Dermis blood vessel endothelial cell (primary cell): ENCODE results near the gene DGCR8. TPM values are rescaled to one million over a fixed set of nuclear protein-coding genes. Genes with fewer than 3 reads are reported as not detected.

Source experiments
- DNase-seq: peaks from one replicate; pipeline ENCODE4 v3.0.0; 2010
- total RNA-seq: library from RNA; depleted of rRNA; stranded (reverse); fragments of >200 nt; gene quantifications from 2 replicates; pipeline ENCODE4 v1.2.3, GENCODE V29; 2014

The DGCR8 gene
- total RNA-seq, 1 donor from 2014 or later: 30.3 TPM

DNA sequence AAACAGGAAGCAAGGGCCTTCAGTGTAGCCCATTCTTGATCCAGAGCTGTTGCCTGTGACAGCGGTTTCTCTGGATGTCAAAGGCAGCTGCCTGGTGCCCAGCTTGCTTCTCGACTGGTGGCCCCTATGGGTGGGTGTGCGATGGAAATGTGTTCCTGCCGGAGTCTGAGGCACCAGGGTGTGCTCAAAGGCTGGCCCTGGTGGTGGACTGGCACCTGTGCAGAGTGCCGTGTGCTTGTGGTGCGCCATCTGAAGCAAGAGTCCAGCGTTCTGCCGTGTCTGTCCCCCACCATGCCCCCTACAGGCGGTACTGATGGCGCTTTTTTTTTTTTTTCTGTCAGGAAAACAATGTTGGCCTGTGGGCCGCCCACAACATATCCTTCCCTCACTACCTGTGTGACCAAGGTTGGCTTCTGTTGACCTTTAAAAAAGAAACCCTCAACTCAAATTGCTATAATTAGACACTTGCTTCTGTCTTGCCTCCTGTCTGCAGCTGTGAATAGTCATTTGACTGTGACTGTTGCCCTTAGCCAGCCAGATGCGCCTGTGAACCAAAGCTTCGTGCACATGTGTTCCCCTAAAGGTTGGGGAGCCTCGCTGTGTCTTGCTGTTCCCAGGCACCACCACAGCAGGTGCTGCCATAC is 31.1 kb downstream of the DGCR8 start:
- DNase-seq: peak; percentile 64

DNA sequence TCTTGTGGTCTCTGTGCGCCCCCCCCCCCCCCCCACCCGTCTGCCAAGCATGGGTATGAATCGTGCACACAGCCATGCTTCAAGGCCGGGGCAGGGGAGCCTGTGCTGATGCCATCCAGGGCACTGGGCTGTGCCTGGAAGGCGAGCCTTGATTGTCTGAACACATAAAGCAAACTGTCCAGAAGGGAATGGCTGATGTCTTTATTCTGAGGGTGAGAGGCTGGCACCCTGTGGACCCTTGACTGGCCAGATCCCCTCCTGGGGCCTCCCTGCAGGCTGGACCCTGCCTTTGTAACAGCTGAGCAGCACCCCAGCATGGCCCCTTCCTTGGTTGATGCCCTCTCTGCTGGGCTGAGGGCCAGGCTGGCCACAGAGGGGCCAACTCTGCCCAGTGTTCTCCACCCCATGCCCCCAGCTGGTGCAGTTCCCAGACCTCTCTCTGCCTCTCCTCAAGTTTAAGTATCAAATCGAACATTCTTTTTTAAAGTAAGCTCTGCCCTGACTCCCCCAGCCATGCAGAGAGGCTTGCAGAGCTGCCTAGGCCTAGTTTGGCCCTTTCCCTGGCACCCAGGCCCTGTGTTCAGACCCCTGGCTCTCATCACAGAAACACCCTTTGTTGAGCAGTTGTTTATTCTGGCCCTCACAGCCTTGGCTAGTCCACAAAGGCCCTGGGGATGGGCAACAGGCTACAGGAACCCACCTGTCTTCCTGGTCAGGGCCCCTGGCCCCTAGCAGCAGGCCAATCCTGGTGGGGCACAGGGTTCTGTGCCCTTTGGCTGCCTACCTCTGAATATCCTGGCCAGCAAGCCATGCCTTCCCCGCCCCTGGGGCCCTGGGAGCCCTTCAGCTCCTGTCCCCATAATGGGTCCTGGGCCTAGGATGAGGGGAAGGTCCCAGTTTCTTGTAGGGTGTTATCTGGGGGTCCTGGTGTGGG is 31.9 kb downstream of the DGCR8 start:
- DNase-seq: no peak

DNA sequence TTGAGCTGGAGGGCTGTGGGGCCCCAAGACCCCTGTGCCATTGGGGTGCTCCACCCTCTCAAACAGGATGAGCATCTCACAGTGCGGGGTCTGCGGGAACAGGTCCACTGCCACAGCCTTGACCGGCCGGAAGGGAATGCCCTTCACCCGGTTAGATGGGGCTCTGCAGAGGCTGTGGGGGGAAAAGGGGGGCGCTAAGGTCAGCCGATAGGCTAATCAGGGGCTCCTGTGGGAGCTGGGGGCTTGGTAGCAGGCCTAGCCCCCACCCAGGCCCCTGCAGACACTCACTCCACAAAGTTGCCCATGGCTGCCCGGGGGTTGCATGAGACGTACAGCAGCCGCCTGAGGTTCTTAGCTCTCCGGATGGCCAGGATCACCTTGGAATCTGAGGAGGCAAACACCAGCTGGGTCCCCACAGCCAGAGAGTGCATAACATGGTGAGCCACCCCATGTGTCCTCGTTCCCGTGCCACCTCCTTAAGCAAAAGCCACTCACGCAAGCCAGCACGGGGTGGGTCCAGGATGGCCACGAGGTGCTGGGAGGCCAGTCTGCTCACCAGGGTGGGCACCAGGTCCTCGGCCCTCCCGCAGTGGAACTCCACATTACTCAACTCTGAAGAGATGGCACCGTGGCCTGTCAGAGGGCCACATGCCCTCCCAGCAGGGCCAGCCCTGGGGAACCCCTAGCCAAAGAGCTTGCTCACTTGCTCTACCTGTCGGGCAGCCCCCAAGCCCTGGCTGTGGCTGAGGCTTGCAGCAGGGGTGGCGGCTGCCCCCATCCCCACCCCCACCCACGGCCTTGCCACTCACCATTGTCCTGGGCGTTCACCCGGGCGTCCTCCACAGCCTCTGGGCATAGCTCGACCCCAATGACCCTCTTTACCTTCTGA is 32.8 kb downstream of the DGCR8 start:
- DNase-seq: no peak

DNA sequence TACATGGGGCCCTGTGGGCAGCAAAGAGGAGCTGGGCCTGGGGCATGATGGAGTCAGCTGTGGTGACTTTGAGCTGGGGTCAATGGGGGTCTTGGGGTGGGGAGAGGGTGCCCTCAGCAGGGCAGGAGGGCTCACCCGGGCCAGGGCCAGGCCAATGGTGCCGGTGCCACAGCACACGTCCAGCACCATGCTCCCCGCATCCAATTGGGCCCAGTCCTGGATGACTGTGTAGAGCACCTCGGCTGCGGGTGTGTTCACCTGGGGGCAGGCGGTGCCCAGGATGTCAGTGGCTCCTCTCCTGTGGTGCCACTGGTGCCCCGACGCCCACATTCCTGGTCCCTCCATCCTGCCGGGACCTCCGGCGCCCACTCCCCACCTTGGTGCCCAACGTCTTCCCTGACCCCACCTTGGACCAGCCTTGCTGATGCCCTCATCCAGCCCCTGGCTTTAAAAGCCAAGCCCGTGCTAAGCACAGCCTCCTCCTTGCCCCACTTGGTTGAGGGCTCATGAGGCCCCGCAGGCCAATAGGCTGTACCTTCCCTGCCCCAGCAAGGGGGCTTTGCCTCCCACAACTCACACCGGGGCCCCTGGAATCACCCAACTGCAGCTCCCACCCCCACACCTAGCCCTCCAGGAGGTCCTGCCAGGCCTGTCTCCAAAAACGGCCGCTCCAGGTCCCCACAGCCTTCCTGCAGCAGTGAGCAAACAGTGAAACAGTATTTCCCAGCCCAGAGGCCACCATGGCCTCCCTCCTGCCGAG is 33.7 kb downstream of the DGCR8 start:
- no peak for DNase-seq

DNA sequence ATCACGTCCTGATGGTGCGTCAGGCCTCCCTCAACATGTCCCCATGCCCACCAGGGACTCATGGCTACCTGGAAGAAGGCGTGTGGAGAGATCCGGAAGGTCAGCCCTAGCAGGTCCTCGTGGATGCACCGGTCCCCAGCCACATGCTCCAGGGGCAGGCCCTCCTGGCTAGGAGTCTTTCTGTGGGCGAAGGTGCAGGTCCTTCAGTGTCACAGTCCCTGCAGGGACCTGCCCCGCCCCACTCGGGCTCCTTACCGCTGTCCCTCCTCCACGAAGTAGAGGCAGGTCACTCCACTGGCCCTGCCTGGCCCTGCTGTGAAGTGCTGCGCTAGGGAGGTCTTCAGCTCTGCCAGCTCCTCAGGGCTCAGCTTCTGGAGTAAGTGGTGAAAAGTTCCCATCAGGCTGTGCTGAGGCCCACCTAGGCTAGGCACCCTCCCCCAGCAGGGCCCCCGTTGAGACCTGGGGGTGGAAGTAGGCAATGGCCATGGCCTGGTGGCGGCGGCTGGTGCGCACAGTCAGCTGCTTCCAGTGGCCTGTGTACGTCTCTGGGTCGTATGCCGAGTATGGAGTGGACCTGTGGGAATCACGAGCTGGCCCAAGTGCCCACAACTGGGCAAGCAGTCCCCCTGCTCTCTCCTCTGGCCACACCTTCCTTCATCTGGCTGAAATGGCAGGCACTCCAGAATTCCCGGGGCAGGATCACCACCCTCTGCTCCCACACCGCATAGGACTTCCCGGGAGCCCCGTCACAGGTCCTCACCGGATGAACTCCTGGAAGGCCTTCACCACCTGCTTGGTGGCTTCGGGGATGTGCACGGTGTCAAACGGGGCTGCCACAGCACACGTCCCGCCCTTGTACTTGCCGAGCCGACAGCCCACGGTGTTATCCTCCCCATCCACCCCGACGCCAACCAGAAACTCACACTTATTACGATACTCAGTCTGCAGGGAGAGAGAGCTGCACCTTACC is 34.8 kb downstream of the DGCR8 start:
- no peak for DNase-seq

DNA sequence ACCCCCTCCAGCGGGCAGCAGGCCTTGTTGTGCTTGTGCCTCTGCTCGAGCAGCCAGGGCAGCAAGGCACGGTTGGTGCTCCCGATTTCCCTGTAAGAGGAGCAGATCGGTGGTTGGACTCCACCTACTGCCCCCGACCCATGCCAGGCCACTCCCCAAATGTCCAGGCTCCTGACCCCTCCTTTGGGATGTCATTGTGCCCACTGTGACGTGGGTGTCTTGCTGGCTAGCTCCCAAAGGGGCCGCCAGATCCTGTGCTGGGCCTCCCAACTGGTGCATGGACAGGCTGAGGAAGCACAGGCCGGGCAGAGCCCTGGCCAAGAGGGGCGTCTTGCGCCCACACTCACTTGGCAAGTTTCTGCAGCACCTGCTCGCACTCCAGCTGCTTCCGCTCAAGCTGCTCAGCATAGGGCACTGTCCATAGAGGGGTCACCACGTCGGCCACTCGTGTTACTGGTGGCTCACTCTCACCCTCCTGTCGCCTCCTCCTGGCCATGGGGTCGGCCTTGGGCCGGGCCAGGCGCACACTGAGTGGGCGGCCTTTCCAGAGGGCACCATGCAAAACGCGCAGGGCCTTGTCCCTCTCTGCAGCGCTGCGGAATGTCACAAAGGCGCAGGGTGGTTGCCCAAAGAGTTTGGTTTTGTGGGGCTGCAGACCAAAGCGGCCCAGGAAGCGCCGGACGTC is 35.8 kb downstream of the DGCR8 start, which contains the start of gene RANBP1:
RANBP1 (plus strand) TSS at position 414 of the 685 bp plus-strand sequence; CDS start at position 495, 81 bp downstream.
- no peak for DNase-seq

DNA sequence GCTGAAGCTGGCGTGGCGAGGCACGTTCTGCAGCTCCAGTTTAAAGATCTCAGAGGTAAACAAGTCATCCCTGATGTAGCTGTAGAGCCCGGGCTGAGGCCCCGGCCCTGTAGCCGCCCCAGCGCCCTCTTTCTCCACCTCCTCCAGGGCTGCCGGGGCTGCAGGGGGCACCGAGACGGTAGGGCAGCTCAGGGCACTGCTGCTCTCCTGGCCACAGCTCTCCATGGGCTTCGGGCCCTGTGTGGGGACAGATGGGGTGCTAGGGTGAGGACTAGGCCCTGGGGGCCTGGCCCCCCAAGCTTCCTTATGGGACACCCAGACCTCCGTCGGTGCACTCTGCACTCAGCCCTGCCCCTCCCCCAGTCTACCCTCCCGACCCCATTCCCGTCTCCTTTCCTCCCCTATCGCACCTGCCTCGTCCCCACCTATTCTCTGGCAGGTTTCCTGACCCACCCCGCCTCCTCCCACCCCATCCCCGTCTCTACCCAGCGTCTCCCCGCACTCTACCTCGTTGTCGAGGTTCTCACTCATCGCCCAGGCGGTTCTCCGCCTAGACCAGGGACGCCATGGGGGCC is 36.4 kb downstream of the DGCR8 start:
- no peak for DNase-seq

DNA sequence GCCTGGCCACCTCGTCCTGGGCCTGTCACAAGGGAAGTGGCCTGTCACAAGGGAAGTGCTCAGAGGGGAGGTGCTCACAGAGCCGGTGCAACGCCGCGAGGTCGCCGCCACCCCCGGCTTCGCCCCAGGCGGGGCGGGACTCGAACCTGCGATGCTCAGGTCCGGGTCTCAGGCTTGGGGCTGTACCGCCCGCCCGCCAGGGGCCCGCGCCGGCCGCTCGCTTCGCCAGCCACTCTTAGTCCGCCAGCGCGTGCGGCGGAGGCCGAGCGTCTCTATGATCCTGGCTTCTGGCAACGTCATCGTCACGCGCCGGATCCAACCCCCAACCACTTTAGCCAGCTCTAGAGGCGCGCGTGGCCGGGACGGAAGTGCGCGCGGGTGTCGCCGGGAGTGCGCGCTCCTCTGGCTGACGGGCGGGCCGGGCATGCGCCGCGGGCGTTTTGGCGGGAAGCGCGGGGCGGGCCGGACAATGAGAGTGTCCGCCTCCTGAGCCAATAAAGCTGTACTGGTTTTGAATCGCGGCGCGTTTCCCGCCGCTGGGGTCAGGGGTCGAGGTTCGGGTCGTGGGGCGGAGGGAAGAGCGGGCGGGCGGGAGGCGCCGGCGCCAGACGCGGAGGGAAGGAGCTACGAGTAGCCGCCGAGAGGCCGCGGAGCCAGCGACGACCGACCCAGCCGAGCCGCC is 37.1 kb downstream of the DGCR8 start, which contains the start of gene TRMT2A:
TRMT2A (minus strand) TSS at position 276 of the 682 bp plus-strand sequence. CDS start 320 bp downstream, outside the sequence.
- DNase-seq: peak; percentile 100

DNA sequence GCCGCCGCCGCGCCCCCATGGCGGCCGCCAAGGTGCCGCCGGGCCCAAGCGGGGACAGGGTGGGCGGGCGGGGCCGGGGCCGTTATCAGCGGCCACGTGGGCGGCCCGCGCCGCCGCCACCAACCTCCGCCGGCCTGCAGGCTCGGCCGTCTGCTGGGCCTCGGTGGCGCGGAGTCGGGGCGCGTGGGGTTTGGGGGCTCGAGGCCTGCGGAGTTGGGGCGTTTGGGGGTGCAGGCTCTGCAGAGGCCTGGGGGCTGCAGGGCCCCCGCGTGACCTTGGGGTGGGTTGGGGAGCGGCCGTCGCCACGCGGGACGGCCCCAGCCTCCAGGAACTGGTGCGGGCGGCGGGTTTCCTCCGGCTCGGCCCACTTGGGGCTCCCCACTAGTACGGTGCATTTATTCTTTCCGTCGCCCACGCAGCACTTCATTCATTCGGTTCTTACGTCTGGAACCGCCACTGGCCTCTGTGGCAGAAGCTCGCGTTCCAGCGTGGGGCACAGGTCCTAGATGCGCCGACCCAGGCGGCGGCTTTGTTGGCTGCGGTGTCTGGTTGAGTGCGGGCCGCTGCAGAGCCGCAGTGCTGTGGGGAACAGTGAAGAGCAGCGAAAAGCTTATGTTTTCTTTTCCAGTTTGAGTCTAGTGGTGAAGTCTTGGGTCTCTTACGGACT is 37.7 kb downstream of the DGCR8 start:
- peak; percentile 42 for DNase-seq

DNA sequence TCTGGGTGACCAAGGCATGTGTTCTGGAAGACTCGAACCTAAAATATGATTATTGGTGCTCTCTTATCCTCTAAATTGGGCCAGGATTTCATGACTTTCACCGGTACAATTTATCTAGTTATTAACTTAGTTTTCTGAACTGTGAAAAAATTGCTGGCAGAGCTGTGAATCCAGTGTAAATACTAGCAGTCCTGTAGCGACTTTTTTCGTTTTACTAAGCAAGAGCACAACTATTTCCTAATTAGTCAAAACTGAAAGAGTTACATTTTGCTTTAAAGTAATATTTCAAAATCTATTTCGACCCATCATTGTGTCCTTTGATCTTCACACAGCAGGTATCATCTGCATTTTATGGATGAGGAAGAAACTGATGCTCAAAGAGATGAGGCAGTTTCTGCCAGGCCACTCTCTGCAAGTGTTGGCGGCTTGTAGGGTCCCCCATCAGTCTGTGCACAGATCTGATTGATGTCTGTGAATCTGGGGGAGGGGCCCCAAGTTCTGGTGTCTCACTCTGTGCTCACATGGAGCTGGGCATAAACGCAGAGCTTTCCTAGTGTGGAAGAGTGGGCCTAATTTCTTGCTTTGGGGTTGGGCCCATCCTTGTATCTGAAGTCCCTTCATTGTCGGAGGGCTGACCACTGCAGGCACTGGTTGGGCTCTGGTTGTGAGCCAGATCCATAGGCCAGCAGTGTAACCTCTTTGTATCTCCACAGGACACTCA is 38.4 kb downstream of the DGCR8 start:
- DNase-seq: no peak

DNA sequence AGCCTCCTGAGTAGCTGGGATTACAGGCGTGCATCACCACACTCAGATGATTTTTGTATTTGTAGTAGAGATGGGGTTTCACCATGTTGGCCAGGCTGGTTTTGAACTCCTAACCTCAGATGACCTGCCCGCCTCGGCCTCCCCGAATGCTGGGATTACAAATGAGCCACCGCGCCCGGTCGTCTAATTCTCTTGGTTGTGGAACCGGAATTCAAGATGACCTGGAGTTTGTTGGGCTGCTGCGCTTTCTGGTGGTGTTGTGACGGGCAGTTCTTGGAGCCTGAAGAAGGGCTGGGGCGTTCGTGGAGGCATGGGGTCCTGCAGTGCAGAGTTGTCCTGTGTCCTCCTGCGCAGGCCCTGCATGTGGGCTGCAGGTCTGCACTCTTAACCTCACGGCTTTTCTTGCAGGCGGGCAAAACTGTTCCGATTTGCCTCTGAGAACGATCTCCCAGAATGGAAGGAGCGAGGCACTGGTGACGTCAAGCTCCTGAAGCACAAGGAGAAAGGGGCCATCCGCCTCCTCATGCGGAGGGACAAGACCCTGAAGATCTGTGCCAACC is 41.9 kb downstream of the DGCR8 start:
- DNase-seq: no peak

DNA sequence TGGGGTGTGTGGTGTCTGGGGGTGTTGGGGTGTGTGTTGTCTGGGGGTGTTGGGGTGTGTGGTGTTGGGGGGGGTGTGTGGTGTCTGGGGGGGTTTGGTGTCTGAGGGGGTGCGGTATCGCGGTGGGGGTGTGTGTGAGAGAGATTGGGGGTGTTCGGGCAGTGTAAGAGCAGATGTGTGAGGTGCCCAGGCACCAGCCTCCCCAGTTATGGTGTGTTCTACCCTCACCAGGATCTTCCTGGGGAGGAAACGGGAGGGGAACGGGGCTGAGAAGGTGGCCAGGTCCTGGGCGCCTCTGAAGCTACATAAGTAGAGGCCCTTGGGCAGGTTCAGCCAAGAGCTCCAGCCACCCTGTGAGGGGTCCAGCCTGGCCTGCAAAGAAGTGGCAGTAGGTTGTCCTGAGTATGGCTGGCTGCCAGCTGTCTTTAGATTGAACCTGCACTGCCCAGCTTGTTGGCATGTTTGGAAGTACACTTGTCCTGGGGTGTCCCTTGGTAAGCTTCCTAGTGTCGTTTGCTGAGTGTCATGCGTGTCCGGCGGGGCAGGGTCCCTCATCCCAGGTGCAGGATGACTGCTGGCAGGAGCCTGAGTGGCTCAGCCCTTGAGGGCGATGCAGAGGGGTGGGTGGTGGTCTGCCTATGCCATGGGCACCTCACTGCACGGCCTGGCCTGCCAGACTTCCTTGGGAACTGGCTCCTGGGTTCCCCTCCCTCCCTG is 43.5 kb downstream of the DGCR8 start:
- DNase-seq: no peak

DNA sequence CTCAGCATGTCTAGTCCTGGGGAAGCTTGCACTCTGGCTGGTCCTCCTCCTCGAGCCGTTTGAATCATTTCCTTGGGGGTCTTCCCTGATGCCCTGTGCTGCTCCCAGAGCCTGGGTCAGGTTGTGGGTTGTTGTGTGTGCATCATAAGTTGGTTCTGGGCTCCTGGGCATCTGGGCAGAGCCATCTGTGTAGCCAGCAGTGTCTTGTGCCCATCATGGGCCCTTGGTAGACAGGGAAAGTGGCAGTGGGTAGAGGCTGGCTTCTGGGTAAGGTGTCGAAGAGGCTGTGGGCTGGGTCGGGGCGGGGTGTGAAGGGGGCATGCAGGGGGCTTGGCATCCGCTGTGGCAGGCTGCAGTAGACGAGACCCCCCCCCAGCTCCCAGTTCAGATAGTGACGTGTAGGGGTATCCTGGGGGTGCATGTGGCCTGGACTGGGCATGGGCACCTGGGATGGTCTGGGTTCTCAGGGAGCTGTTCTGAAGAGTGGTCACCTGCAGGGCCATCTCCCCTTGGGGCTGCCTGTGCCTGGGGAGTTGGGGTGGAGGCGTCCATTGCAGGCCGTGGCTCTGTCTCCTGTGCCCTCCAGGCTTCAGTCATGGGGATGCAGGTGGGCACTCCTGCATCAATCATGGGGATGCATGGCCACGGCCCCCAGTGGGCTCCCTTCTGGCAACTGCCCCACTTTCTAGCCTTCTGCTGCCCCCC is 44.2 kb downstream of the DGCR8 start:
- DNase-seq: no peak

DNA sequence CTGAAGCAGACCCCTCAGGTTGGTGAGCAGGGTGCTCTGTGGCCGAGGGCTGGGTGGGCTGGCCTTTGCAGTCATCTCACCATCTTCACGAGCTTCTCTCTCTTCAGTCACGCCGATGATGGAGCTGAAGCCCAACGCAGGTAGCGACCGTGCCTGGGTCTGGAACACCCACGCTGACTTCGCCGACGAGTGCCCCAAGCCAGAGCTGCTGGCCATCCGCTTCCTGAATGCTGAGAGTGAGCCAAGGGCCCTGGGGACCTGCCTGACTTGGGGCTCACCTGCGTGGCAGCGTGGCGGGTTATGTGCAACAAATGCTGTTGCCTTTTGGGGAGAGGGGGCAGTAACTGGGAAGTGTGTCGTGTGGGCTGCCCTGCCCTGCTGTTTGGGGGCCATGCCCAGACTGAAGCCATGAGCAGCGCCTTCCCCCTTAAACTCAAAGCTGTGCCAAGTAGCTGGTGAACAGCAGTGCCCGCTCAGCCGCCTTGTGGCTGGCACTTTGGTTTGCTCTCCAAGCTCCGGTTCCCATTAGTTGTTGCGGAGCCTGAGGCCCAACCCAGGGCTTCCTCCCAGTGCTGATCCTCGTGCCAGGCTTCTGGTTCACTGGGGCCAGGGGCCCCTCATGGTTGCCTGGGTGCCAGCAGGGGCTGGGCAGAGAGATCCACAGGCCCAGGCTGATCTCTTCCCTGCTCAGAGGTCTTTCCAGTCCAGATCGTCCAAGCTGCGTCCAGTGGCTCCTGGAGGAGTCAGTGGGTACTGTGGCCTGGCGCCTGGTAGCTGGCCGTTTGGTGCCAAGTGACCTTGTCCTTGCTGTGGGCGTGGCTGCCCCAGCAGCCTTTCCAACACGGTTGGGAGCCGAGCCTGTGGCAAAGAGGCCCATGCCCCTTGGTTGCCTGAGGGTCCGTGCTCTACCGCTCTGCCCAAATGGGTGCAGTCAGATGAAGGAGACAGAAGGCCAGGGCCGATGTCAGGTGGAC is 45.4 kb downstream of the DGCR8 start:
- no peak for DNase-seq
